ENCODE data around the gene DARS1. TPM values are rescaled to one million over a fixed set of nuclear protein-coding genes. Genes with fewer than 3 reads are reported as not detected.

The DARS1 gene
- total and polyA plus RNA-seq, 2 experiments from 2014 or later, result 115 to 148 TPM

- H3K27me3 Mint-ChIP-seq (ENCODE audit: insufficient read depth, low read depth, poor library complexity), result peaks cover 2% of the 10 kb centered on the region
- no peak overlapping the region for H3K4me3 ChIP-seq
- no peaks in the 10 kb centered on the region for H3K27me3 ChIP-seq (ENCODE audit: insufficient read depth)
- ATAC-seq (no peak), DNase-seq (ENCODE audit: low spot score) (no peak)
- H3K27ac Mint-ChIP-seq, result no peak overlapping the region
- peaks cover 32% of the 10 kb centered on the region for H3K36me3 Mint-ChIP-seq (ENCODE audit: low read depth)
- H3K4me3 Mint-ChIP-seq, result no peak overlapping the region
- peaks cover 70% of the 10 kb centered on the region for H3K79me2 ChIP-seq (replicated peaks; ENCODE audit: insufficient read depth)
- no peaks in the 10 kb centered on the region for H3K9me2 ChIP-seq (ENCODE audit: insufficient read depth)
- H3K36me3 ChIP-seq (ENCODE audit: insufficient read depth), result peaks cover 9% of the 10 kb centered on the region
- no peak overlapping the region for H3K4me2 ChIP-seq
- TF ChIP-seq, protein P1, sequence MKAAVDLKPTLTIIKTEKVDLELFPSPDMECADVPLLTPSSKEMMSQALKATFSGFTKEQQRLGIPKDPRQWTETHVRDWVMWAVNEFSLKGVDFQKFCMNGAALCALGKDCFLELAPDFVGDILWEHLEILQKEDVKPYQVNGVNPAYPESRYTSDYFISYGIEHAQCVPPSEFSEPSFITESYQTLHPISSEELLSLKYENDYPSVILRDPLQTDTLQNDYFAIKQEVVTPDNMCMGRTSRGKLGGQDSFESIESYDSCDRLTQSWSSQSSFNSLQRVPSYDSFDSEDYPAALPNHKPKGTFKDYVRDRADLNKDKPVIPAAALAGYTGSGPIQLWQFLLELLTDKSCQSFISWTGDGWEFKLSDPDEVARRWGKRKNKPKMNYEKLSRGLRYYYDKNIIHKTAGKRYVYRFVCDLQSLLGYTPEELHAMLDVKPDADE (IDR thresholded peaks at IDR 0.05), result no peak
- TF ChIP-seq ZNF114 (CRISPR knock-in tag; IDR thresholded peaks at IDR 0.05), result no peak
- no peak for TF ChIP-seq CREB1 (CRISPR knock-in tag; IDR thresholded peaks at IDR 0.05; ENCODE audit: low read depth)
- TF ChIP-seq CTCF (conservative IDR thresholded peaks at IDR 0.05; ENCODE audit: low read depth in 2 of 2), result no peak
- TF ChIP-seq ZNF331 (CRISPR knock-in tag; IDR thresholded peaks at IDR 0.05; ENCODE audit: low read depth), result no peak
- TF ChIP-seq NANOG (IDR thresholded peaks at IDR 0.05; ENCODE audit: borderline replicate concordance), result no peak
- TF ChIP-seq, protein P2, sequence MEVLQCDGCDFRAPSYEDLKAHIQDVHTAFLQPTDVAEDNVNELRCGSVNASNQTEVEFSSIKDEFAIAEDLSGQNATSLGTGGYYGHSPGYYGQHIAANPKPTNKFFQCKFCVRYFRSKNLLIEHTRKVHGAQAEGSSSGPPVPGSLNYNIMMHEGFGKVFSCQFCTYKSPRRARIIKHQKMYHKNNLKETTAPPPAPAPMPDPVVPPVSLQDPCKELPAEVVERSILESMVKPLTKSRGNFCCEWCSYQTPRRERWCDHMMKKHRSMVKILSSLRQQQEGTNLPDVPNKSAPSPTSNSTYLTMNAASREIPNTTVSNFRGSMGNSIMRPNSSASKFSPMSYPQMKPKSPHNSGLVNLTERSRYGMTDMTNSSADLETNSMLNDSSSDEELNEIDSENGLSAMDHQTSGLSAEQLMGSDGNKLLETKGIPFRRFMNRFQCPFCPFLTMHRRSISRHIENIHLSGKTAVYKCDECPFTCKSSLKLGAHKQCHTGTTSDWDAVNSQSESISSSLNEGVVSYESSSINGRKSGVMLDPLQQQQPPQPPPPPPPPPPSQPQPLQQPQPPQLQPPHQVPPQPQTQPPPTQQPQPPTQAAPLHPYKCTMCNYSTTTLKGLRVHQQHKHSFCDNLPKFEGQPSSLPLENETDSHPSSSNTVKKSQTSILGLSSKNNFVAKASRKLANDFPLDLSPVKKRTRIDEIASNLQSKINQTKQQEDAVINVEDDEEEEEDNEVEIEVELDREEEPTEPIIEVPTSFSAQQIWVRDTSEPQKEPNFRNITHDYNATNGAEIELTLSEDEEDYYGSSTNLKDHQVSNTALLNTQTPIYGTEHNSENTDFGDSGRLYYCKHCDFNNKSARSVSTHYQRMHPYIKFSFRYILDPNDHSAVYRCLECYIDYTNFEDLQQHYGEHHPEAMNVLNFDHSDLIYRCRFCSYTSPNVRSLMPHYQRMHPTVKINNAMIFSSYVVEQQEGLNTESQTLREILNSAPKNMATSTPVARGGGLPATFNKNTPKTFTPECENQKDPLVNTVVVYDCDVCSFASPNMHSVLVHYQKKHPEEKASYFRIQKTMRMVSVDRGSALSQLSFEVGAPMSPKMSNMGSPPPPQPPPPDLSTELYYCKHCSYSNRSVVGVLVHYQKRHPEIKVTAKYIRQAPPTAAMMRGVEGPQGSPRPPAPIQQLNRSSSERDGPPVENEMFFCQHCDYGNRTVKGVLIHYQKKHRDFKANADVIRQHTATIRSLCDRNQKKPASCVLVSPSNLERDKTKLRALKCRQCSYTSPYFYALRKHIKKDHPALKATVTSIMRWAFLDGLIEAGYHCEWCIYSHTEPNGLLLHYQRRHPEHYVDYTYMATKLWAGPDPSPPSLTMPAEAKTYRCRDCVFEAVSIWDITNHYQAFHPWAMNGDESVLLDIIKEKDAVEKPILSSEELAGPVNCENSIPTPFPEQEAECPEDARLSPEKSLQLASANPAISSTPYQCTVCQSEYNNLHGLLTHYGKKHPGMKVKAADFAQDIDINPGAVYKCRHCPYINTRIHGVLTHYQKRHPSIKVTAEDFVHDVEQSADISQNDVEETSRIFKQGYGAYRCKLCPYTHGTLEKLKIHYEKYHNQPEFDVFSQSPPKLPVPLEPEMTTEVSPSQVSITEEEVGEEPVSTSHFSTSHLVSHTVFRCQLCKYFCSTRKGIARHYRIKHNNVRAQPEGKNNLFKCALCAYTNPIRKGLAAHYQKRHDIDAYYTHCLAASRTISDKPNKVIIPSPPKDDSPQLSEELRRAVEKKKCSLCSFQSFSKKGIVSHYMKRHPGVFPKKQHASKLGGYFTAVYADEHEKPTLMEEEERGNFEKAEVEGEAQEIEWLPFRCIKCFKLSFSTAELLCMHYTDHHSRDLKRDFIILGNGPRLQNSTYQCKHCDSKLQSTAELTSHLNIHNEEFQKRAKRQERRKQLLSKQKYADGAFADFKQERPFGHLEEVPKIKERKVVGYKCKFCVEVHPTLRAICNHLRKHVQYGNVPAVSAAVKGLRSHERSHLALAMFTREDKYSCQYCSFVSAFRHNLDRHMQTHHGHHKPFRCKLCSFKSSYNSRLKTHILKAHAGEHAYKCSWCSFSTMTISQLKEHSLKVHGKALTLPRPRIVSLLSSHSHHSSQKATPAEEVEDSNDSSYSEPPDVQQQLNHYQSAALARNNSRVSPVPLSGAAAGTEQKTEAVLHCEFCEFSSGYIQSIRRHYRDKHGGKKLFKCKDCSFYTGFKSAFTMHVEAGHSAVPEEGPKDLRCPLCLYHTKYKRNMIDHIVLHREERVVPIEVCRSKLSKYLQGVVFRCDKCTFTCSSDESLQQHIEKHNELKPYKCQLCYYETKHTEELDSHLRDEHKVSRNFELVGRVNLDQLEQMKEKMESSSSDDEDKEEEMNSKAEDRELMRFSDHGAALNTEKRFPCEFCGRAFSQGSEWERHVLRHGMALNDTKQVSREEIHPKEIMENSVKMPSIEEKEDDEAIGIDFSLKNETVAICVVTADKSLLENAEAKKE (CRISPR knock-in tag; IDR thresholded peaks at IDR 0.05), result no peak
- no peak for TF ChIP-seq JUNB (IDR thresholded peaks at IDR 0.05; ENCODE audit: unreplicated experiment)
- TF ChIP-seq EZH2 (IDR thresholded peaks at IDR 0.05; ENCODE audit: low read depth, unreplicated experiment), result no peak
- no peak for TF ChIP-seq REST (IDR thresholded peaks at IDR 0.05; ENCODE audit: unreplicated experiment)
- TF ChIP-seq POLR2AphosphoS5 (IDR thresholded peaks at IDR 0.05; ENCODE audit: low read depth), result no peak
- no peak for TF ChIP-seq EZH2phosphoT487 (IDR thresholded peaks at IDR 0.05; ENCODE audit: unreplicated experiment)
- no peak for TF ChIP-seq STAT1 (IDR thresholded peaks at IDR 0.05; ENCODE audit: unreplicated experiment)
- H4K20me1 ChIP-seq (replicated peaks; ENCODE audit: insufficient read depth), result peaks cover 6% of the 10 kb centered on the region
- H3F3A ChIP-seq (replicated peaks; ENCODE audit: low read depth), result no peaks in the 10 kb centered on the region
- no peak overlapping the region for H2AFZ ChIP-seq
- H3K9me3 Mint-ChIP-seq, result no peaks in the 10 kb centered on the region
- no peak overlapping the region for H3K27ac ChIP-seq (ENCODE audit: low read depth)
- H3K4me1 Mint-ChIP-seq, result no peaks in the 10 kb centered on the region
- no peaks in the 10 kb centered on the region for H3K4me1 ChIP-seq (ENCODE audit: insufficient read depth)
Measured at GRCh38 chr2:135969655-135970387, 15.6 kb downstream of the DARS1 start.

All from GM23338 (cell line).